ENCODE measurements around the gene INO80B.
"Not testable (repeated sequence)": the region's sequence is repeated elsewhere in the genome, so short reads cannot be mapped to it uniquely, and the experiment has no call there.

The INO80B gene

GRCh38 chr2:74482801-74483674 is 28.2 kb downstream of the INO80B start, which contains the start of the genes CCDC142 and TTC31:
Gene CCDC142 (minus strand): TSS chr2:74482998. CDS start chr2:74482837, 161 bp downstream.
Gene TTC31 (plus strand): TSS chr2:74483081. CDS start chr2:74483096, 15 bp downstream.
- peak; percentile 95 to 97 for DNase-seq

- not testable (repeated sequence) for DNase-seq
Measured at GRCh38 chr2:74483675-74484164, 28.8 kb downstream of the INO80B start.

- DNase-seq: no peak
Measured at GRCh38 chr2:74486141-74486540, 31.3 kb downstream of the INO80B start.

- DNase-seq: no peak
Measured at GRCh38 chr2:74488643-74489481, 34.0 kb downstream of the INO80B start.

GRCh38 chr2:74489906-74490305 is 35.0 kb downstream of the INO80B start:
- no peak for DNase-seq

GRCh38 chr2:74491648-74492544 is 37.0 kb downstream of the INO80B start:
- no peak for DNase-seq

- no peak for DNase-seq
Measured at GRCh38 chr2:74493546-74493945, 38.7 kb downstream of the INO80B start.

GRCh38 chr2:74495440-74495839 is 40.6 kb downstream of the INO80B start:
- DNase-seq: no peak

- no peak for DNase-seq
Measured at GRCh38 chr2:74496997-74497776, 42.3 kb downstream of the INO80B start.

- peak; percentile 15 to 31 for DNase-seq
Measured at GRCh38 chr2:74497777-74498499, 43.1 kb downstream of the INO80B start.

- DNase-seq: peak; percentile 15 to 57
Measured at GRCh38 chr2:74498500-74499266, 43.8 kb downstream of the INO80B start.

GRCh38 chr2:74499267-74499939 is 44.5 kb downstream of the INO80B start, which contains the start of gene LBX2:
Gene LBX2 (minus strand): TSS chr2:74499603. CDS start chr2:74499537, 66 bp downstream.
- no peak for DNase-seq

GRCh38 chr2:74499940-74500577 is 45.2 kb downstream of the INO80B start:
- DNase-seq: no peak

- no peak for DNase-seq
Measured at GRCh38 chr2:74500578-74500946, 45.7 kb downstream of the INO80B start.

GRCh38 chr2:74501335-74502071 is 46.6 kb downstream of the INO80B start:
- no peak for DNase-seq

- peak in 1 of 2 donors; percentile 35 for DNase-seq
Measured at GRCh38 chr2:74502147-74502719, 47.3 kb downstream of the INO80B start.

Data from inflammatory macrophage (primary cell).